ENCODE results near the gene MAF.

DNA sequence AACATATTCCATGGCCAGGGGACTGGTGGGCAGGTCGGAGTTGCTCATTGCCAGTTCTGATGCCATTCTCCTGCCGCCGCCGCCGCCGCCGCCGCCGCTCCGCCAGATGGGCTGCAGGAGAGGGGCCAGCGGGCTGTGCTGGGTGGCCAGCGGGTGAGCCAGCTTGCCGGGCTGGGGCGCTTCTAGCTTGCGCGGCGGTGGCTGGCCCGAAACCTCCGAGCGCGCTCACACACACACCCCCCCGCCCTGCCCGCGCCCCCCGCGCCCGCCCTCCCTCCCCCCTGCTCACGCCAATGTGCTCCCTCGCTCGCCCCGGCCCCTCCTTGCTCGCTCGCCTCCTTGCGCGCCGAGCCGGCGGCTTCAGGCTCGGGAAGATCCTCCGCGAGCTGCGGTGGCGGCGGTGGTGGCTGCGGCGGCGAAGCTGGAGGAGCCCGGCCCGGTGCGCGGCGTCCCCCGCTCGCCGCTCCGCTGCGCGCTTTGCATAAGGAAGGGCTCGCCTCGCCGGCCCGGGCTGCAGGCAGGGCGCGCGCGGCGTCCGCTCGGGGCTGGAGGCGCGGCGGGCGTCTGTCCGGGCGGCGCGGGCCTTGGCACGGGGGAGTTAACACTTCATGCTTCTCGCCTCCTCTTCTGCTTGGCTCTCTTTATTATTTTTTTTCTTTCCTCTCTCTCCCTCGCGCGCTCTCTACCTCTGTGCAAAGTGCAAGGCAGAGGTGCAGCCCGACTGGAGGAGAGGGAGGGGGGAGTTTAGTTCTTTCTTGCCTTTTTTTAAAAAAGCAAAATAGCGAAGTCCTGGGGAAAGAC is 500 bp downstream of the MAF start:
- TF ChIP-seq POLR2A (IDR thresholded peaks at IDR 0.05; ENCODE audit: extremely low read depth, insufficient read length) (no peak), MYC (IDR thresholded peaks at IDR 0.05; ENCODE audit: low read depth, low read length) (no peak)
- TF ChIP-seq, protein P1, sequence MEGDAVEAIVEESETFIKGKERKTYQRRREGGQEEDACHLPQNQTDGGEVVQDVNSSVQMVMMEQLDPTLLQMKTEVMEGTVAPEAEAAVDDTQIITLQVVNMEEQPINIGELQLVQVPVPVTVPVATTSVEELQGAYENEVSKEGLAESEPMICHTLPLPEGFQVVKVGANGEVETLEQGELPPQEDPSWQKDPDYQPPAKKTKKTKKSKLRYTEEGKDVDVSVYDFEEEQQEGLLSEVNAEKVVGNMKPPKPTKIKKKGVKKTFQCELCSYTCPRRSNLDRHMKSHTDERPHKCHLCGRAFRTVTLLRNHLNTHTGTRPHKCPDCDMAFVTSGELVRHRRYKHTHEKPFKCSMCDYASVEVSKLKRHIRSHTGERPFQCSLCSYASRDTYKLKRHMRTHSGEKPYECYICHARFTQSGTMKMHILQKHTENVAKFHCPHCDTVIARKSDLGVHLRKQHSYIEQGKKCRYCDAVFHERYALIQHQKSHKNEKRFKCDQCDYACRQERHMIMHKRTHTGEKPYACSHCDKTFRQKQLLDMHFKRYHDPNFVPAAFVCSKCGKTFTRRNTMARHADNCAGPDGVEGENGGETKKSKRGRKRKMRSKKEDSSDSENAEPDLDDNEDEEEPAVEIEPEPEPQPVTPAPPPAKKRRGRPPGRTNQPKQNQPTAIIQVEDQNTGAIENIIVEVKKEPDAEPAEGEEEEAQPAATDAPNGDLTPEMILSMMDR (IDR thresholded peaks at IDR 0.05; ENCODE audit: low read depth, low read length), result no peak
- TF ChIP-seq, protein P2, sequence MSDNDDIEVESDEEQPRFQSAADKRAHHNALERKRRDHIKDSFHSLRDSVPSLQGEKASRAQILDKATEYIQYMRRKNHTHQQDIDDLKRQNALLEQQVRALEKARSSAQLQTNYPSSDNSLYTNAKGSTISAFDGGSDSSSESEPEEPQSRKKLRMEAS (IDR thresholded peaks at IDR 0.05; ENCODE audit: low read depth, low read length), result no peak
